DOHH2 (cell line): ENCODE measurements around the gene RAB41.

Experiments used
- CTCF ChIP-seq: fragments of 200-600 bp; sonication (generic); IDR thresholded peaks from one replicate; pipeline ENCODE4 v1.5.1; 2014; ENCODE audit warnings: antibody characterized with exemption, mild to moderate bottlenecking, low read depth, low read length; ENCODE audit not compliant: poor library complexity, severe bottlenecking
- EZH2phosphoT487 ChIP-seq: fragments of 200-600 bp; sonication (generic); IDR thresholded peaks from 2 replicates; pipeline ENCODE4 v1.6.1; 2017; ENCODE audit warnings: borderline replicate concordance, mild to moderate bottlenecking, antibody characterized with exemption, low read length, moderate library complexity, mixed read lengths

GRCh38 chrX:70262952-70263567 is 18.9 kb upstream of the RAB41 start:
- TF ChIP-seq CTCF = peak; percentile 58
- no peak for TF ChIP-seq EZH2phosphoT487
